A673 (cell line): Measurements from ENCODE around the gene CHMP2A. TPM values are rescaled to one million over a fixed set of nuclear protein-coding genes. Genes with fewer than 3 reads are reported as not detected.

ENCODE experiments used
- BruUV-seq: library from RNA; stranded (reverse); fragments of 400-500 nt; replicated peaks from 2 replicates; lab custom pipeline; 2021; lab: Mats Ljungman, UMichigan
- CTCF ChIA-PET: fragments of 300-600 bp; sonication (Branson Sonifier 250); formaldehyde crosslinking; loops from one replicate; lab custom pipeline; 2022; ENCODE audit warnings: antibody characterized with exemption; lab: Charles Lee
- POLR2A ChIA-PET: fragments of 300-600 bp; sonication (Branson Sonifier 250); formaldehyde crosslinking; loops from one replicate; lab custom pipeline; 2022; ENCODE audit warnings: antibody characterized with exemption; ENCODE audit not compliant: low non-redundant PET; lab: Charles Lee
- DNase-seq: peaks from one replicate; pipeline ENCODE4 v3.0.0-alpha.2; 2015; ENCODE audit warnings: low spot score
- H3K27ac ChIP-seq: fragments of 200-600 bp; sonication (generic); 2 replicates; pipeline ENCODE4 v1.5.1; 2016; ENCODE audit warnings: mixed run types, low read depth, mild to moderate bottlenecking, mixed read lengths, antibody characterized with exemption, low read length; ENCODE audit not compliant: poor library complexity, severe bottlenecking
- H3K27me3 ChIP-seq: fragments of 200-600 bp; sonication (generic); replicated peaks from 2 replicates; pipeline ENCODE4 v1.6.1; 2017; ENCODE audit warnings: mixed run types, low read depth, mild to moderate bottlenecking, mixed read lengths, antibody characterized with exemption, low read length; ENCODE audit not compliant: insufficient read depth, poor library complexity
- H3K36me3 ChIP-seq: fragments of 200-600 bp; sonication (generic); 2 replicates; pipeline ENCODE4 v1.6.1; 2016; ENCODE audit warnings: mixed run types, mild to moderate bottlenecking, mixed read lengths, antibody characterized with exemption, low read length; ENCODE audit not compliant: insufficient read depth, poor library complexity, severe bottlenecking
- H3K4me1 ChIP-seq: fragments of 200-600 bp; sonication (generic); 2 replicates; pipeline ENCODE4 v1.6.1; 2017; ENCODE audit warnings: mixed run types, mild to moderate bottlenecking, mixed read lengths, antibody characterized with exemption, low read length; ENCODE audit not compliant: insufficient read depth, poor library complexity, severe bottlenecking
- H3K4me3 ChIP-seq: fragments of 200-600 bp; sonication (generic); 2 replicates; pipeline ENCODE4 v1.5.1; 2016; ENCODE audit warnings: low read depth, mixed run types, mild to moderate bottlenecking, mixed read lengths, low read length; ENCODE audit not compliant: poor library complexity, severe bottlenecking
- H3K9me3 ChIP-seq: fragments of 200-600 bp; sonication (generic); 2 replicates; pipeline ENCODE4 v1.6.1; 2016; ENCODE audit warnings: mixed run types, low read depth, mild to moderate bottlenecking, mixed read lengths, antibody characterized with exemption, low read length; ENCODE audit not compliant: poor library complexity, severe bottlenecking
- EZH2 ChIP-seq: fragments of 200-600 bp; sonication (generic); IDR thresholded peaks from 2 replicates; pipeline ENCODE4 v1.6.1; 2017; ENCODE audit warnings: borderline replicate concordance, low read depth, mild to moderate bottlenecking, mixed read lengths, antibody characterized with exemption, low read length; ENCODE audit not compliant: poor library complexity, severe bottlenecking
- intact Hi-C: fragments of 100-400 bp; cut with micrococcal nuclease; formaldehyde crosslinking; loops from one replicate; pipeline ENCODE4 v1.10.0; 2022; ENCODE audit not compliant: unreplicated experiment
- total RNA-seq: library from RNA; stranded (reverse); gene quantifications from 2 replicates; pipeline ENCODE4 v1.2.3, GENCODE V29; 2021
- TF ChIP-seq, protein P1 (sequence below): fragments of 300-800, 200-600 bp; sonication (generic); conservative IDR thresholded peaks from 2 replicates; pipeline ENCODE4 v1.5.1; 2017; ENCODE audit warnings: low read depth, mild to moderate bottlenecking, antibody characterized with exemption, low read length, moderate library complexity, mixed read lengths

The CHMP2A gene
- total RNA-seq, 1 experiment from 2014 or later: 57.6 TPM

DNA sequence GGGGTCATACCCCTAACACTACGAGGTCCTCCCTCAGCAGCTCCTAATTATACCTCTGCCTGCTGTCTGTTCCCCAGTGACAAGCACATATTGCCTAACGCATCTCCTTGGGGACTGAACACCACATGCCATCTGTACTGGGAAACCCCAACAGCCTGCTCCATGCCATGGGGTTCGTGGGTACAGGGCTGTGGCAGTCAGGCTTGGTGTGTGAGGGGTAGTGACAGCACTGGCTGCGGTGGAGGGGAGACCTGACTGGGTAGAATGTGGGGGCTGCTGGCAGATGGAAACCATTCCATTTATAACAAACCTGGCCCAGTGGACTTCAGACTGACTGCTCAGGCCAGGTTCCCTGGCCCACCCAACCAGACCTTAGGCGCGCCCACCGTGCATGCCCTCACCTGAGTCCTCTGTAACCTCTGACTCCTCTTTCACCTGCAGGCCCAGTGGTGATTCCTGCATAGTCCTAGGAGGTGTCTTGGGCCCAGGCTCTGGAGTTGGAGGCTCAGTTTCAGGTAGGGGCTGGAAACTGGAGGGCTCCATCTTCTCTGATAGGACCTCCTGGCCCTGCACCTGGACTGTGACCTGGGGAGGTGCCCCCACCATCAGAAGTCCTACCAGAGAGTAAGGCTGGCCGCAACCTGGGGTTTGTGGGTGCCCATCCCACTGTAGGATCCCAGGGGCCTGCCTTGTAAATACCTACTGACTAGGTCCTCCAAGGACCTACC is 15.2 kb upstream of the CHMP2A start:
- no peaks in the 10 kb centered on the region for H3K27me3 ChIP-seq
- BruUV-seq: no TSS peak
- intact Hi-C loops: no loop called here
- H3K4me1 ChIP-seq: peaks cover 10% of the 10 kb centered on the region
- no peaks in the 10 kb centered on the region for H3K9me3 ChIP-seq
- peaks cover 2% of the 10 kb centered on the region for H3K36me3 ChIP-seq
- ChIA-PET POLR2A (no interaction called here), CTCF (no interaction called here)
- TF ChIP-seq, protein P1, sequence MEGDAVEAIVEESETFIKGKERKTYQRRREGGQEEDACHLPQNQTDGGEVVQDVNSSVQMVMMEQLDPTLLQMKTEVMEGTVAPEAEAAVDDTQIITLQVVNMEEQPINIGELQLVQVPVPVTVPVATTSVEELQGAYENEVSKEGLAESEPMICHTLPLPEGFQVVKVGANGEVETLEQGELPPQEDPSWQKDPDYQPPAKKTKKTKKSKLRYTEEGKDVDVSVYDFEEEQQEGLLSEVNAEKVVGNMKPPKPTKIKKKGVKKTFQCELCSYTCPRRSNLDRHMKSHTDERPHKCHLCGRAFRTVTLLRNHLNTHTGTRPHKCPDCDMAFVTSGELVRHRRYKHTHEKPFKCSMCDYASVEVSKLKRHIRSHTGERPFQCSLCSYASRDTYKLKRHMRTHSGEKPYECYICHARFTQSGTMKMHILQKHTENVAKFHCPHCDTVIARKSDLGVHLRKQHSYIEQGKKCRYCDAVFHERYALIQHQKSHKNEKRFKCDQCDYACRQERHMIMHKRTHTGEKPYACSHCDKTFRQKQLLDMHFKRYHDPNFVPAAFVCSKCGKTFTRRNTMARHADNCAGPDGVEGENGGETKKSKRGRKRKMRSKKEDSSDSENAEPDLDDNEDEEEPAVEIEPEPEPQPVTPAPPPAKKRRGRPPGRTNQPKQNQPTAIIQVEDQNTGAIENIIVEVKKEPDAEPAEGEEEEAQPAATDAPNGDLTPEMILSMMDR: no peak
- no peak for TF ChIP-seq EZH2
- no peak overlapping the region for H3K4me3 ChIP-seq
- H3K27ac ChIP-seq: no peak overlapping the region
- no peak for DNase-seq

DNA sequence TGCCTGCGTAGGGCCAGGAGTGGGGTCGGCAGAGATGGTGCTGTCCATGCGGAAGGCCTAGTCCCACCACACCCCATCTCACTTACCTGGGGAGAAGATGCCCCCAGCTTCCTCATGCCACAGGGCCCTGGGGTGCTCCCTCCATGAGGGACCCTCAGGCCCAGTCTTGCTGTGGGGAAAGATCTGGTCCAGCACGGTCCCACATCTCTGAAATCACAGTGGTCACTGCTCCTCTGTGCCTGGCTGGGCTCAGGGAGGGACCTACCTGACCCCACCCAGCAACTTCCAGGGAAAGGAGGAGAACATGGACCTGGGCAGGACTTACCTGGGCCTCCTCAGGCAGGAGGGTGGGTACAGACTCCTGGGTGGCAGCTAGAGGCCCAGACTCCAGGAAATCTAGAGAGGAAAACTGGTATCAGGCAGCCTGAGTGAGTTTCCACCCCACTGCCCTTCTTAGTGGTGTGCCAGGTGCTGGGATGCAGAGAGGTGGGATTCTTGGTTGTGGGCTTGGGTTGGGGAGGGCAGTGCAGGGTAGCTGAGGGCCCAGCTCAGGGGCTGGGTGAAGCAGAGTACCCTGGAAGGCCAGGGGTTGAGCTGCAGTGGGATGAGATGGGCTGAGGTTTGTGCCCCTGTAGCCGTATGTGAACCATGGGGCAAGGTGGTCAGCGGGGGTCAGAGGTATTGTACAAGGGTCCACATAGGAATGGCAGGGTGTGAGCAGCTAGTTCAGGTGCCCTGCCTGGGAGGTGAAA is 14.5 kb upstream of the CHMP2A start:
- ChIA-PET CTCF (no interaction called here), POLR2A (no interaction called here)
- BruUV-seq: no TSS peak
- intact Hi-C loops: no loop called here
- TF ChIP-seq, protein P1: no peak
- no peak for TF ChIP-seq EZH2
- Histone ChIP-seq H3K4me1 (peaks cover 10% of the 10 kb centered on the region), H3K36me3 (peaks cover 2% of the 10 kb centered on the region), H3K9me3 (no peaks in the 10 kb centered on the region), H3K4me3 (no peak overlapping the region), H3K27me3 (no peaks in the 10 kb centered on the region), H3K27ac (no peak overlapping the region)
- DNase-seq: no peak

DNA sequence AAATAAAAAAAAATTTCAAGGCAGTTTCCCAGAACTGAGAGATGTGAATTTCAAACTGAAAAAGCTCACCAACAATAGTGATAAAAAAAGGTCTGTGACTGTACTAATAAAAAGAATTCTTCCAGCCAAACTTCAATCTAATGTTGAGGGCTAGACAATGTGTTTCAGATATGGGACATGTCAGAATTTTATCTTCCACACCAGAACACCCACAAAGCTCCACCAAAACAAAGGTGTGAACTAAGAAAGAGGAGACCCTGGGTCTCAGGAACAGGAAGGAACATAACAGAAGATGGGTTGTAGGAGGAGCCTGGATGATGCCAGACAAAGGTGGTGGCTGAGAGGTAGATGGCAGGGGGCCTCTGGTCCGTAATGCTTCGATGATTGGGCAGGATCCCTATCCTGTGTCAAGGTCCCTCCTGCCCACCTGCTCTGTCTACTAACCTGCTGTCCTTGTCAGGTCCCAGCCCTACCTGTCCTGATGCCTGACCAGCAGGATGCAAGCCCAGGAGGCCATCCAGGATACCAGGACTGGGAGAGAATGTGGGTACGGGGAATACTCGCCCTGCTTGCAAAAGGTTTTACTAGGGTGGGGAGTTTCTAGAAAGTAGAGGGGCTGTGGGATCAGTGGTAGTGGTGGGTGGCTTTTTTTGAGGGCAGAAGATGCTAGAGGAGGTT is 13.7 kb upstream of the CHMP2A start:
- intact Hi-C loops: no loop called here
- Histone ChIP-seq H3K4me1 (peaks cover 7% of the 10 kb centered on the region), H3K4me3 (no peak overlapping the region), H3K27me3 (no peaks in the 10 kb centered on the region), H3K27ac (no peak overlapping the region), H3K9me3 (no peaks in the 10 kb centered on the region), H3K36me3 (peaks cover 2% of the 10 kb centered on the region)
- POLR2A ChIA-PET: interaction anchor here (0.6 kb wide), 1 partner anchor 9 kb away, joined by 3 read pairs; no protein-coding TSS in a partner anchor
- TF ChIP-seq EZH2: no peak
- TF ChIP-seq, protein P1: no peak
- DNase-seq: no peak
- CTCF ChIA-PET: no interaction called here
- BruUV-seq: no TSS peak
